Measurements from ENCODE around the gene TLN1. TPM values are rescaled to one million over a fixed set of nuclear protein-coding genes. Genes with fewer than 3 reads are reported as not detected.

Gene TLN1
- total and polyA plus RNA-seq, 2 donors (not counting 1 experiment from before 2014, with no cell fraction given) = 102 to 280 TPM

DNA sequence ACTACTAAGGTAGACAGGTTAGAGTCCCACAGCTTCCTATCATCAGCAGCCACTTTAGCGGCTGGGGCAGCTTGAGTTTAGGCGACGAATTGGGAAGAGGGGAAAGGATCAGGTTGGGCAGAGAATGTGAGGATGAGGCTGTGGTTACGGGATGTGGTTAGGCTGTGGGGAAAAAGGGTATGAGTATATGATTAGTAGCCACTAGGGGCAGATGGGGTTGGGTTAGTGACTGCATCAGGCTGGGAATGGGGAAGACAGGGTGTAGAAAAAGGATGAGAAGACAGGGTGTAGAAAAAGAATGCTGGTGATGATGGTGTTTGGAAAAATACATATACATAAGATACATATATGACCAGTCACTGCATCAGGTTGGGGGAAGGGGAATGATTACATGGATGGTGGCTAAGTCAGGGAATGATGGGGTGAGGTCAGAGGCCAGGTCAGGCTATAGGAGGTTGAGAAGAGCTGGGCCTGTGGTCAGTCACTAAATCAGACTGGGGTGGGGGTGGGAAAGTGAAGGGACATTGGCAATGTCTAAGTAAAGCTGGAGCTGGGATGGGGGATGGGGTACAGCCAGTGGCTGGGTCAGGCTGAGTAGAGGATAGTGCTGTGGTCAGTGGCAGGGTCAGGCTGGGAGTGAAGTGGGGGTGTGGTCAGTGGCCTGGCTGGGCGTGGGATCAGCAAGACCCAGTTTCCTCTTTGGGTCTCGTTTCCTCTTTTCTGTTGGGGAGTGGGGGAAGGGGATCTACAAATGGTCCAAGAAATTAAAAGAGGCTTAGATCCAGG lies 2.1 kb downstream of the TLN1 start:
- WGBS (ENCODE audit: insufficient coverage) = 11% methylated on average over 6 of the region's 6 CpGs
- POLR2A ChIA-PET = interaction anchor here (0.5 to 4.4 kb wide), 2 partner anchors 11 to 116 kb away, joined by 3 to 21 read pairs; no protein-coding TSS in a partner anchor
- no peaks in the 10 kb centered on the region for H3K9me3 Mint-ChIP-seq (ENCODE audit: insufficient read depth)
- H3K4me3 Mint-ChIP-seq = no peak overlapping the region
- DNase-seq (peak; percentile 55), ATAC-seq (ENCODE audit: low read depth) (no peak)
- Histone ChIP-seq H3K27me3 (replicated peaks in 1 of 4; ENCODE audit: control extremely low read depth in 1 of 4, control insufficient read depth in 3 of 4, insufficient read depth in 4 of 4, low read length in 3 of 4) (no peaks in the 10 kb centered on the region), H3K4me2 (replicated peaks; ENCODE audit: low read depth, low read length, poor library complexity, severe bottlenecking) (peak overlapping the region; percentile 89), H3K4me3 (ENCODE audit: control extremely low read depth in 1 of 5, extremely low read depth in 1 of 5, insufficient read depth in 1 of 5, low read depth in 2 of 5, low read length in 4 of 5) (peak overlapping the region; percentile 16 to 86 (median 52)), H3K9me3 (ENCODE audit: control extremely low read depth in 1 of 3, control insufficient read depth in 2 of 3, insufficient read depth in 1 of 3, low read length in 2 of 3) (no peaks in the 10 kb centered on the region), H2AFZ (ENCODE audit: insufficient read depth, low read depth, low read length, poor library complexity, severe bottlenecking) (peak overlapping the region; percentile 25), H4K20me1 (ENCODE audit: control insufficient read depth, insufficient read depth, low read length, poor library complexity, severe bottlenecking) (peaks cover 52% of the 10 kb centered on the region), H3K36me3 (replicated peaks in 1 of 2; ENCODE audit: control extremely low read depth in 1 of 2, control insufficient read depth in 1 of 2, extremely low read depth in 1 of 2, insufficient read depth in 2 of 2, low read length in 1 of 2) (peaks cover under 1 to 37% of the 10 kb centered on the region in 2 experiments), H3K9ac (ENCODE audit: low read length) (peak overlapping the region; percentile 84), H3K27ac (ENCODE audit: low read length in 2 of 2) (peak overlapping the region in 1 of 2 donors; percentile 92), H3K4me1 (ENCODE audit: control insufficient read depth in 2 of 2, insufficient read depth in 2 of 2, low read length in 2 of 2) (peaks cover 63 to 67% of the 10 kb centered on the region in 2 donors), H3K79me2 (ENCODE audit: control insufficient read depth, insufficient read depth, low read length) (peaks cover 80% of the 10 kb centered on the region)
- CTCF ChIA-PET = interaction anchor here (0.6 to 9.7 kb wide), 20 partner anchors 10 to 153 kb away, joined by 3 to 142 read pairs (median 8); partner anchors contain the start of genes CCDC107, GBA2, HINT2 and RGP1
- H3K4me1 Mint-ChIP-seq = peaks cover 13% of the 10 kb centered on the region
- H3K27me3 Mint-ChIP-seq = no peaks in the 10 kb centered on the region
- intact Hi-C loops (cut with micrococcal nuclease) = loop anchor here (5.0 to 10.0 kb wide), 5 partner anchors 462 to 1913 kb away; partner anchors contain the start of genes CLTA, DNAI1, FAM219A and FANCG
- no peak overlapping the region for H3K27ac Mint-ChIP-seq
- TF ChIP-seq, protein P1, sequence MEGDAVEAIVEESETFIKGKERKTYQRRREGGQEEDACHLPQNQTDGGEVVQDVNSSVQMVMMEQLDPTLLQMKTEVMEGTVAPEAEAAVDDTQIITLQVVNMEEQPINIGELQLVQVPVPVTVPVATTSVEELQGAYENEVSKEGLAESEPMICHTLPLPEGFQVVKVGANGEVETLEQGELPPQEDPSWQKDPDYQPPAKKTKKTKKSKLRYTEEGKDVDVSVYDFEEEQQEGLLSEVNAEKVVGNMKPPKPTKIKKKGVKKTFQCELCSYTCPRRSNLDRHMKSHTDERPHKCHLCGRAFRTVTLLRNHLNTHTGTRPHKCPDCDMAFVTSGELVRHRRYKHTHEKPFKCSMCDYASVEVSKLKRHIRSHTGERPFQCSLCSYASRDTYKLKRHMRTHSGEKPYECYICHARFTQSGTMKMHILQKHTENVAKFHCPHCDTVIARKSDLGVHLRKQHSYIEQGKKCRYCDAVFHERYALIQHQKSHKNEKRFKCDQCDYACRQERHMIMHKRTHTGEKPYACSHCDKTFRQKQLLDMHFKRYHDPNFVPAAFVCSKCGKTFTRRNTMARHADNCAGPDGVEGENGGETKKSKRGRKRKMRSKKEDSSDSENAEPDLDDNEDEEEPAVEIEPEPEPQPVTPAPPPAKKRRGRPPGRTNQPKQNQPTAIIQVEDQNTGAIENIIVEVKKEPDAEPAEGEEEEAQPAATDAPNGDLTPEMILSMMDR (IDR thresholded peaks at IDR 0.05) = peak; percentile 53
- no peak for TF ChIP-seq EZH2 (IDR thresholded peaks at IDR 0.05; ENCODE audit: borderline replicate concordance, insufficient read depth, low read depth, low read length, poor library complexity, severe bottlenecking)
